GOT3 (cell line): ENCODE results near the gene NCAPD2.

ENCODE experiments used
- DNase-seq: peaks from one replicate; lab custom pipeline; 2025; ENCODE audit warnings: mixed read lengths; lab: John Stamatoyannopoulos, UW

Gene NCAPD2

DNA sequence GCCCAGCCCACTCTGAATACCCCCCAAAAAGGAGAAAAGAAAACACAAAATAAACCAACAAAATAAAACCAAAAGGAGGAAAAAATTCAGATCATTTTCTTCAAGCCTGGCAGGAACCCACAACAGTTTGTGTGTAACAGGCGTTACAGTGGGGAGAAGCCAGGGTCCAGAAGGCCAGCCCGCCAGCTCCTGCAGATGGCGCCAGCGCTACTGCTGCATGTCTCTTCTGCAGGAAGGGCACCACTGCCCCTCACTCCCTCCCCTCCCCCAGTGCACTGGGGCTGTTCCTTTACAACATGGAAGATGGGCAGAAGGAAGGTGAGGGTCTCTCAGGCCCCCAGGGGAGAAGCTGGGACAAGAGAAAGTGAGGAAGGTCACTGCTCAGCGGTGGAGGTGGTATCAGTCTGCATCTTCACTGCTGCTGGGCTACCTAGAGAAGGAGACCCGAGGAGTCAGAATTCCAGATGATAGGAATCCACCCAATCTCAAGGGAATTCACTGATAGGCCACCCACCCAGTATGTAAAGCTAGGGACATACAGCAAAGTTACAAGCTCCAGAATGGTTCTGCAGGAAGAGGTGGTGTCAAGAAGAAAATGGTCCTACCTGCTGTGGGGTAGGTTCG, 76.5 kb downstream of the NCAPD2 start:
- no peak for DNase-seq

DNA sequence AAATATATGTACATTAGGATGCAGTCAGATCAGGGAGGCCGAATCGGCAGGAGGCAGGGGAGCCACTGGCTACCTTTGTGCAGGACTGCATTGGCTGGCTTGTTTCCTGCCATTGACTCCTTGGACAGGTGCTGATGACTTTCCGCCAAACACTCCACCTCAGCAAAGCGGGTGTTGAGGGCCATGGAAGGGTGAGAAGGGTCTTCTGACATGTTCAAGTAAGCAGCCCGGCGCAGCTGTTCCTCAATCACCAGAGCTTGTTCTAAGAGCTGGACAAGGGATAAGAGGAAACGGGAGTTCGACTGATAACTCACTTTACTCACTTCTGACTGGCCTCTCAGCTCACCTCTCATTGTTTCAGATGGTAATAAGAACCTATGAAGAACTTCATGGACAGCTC, 79.1 kb downstream of the NCAPD2 start:
- DNase-seq, result no peak

DNA sequence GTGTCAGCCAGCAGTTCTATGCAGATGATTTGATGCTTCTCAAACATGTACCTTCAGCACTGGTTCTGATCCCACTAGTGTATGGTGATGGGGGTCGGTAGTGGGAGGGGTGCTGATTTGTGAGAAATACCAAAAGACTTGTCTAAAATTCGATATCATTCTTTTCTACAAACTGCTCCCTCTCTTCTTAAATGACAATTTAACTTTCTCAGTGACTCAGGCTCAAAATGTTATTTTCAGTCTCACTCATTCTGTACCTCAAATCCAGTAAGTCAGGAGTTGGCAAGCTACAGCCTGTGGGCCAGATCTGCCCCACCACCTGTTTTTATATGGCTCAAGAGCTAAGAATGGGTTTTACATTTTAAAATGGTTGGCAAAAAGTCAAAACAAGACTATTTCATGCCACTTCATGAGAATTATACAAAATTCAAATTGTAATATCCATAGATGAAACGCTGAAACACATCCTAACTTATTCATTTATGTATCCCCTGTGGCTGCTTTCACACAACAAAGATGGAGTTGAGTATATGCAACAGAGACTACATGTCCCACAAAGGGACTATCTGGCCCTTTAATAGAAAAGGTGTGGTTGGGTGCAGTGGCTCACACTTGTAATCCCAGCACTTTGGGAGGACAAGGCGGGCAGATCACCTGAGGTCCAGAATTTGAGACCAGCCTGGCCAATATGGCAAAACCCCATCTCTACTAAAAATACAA, 80.8 kb downstream of the NCAPD2 start:
- no peak for DNase-seq

DNA sequence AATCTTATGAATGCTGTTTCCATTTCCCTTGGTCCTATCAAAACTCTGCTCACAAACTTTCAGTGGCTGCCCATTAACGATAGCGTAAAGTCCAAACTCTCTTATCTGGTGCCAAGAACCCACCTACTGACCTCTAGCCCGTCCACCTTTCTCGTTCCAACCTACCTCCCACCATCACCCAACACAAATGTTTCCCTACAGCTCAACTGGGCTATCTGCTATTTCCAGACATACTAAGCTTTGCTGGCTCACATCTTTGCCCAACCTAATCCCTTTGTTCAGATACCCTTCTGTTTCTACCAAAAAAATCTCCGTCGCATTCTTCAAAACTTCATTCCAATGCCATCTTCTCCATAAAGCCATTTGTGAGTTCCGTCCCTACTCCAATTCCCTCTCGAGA, 81.7 kb downstream of the NCAPD2 start:
- no peak for DNase-seq
